Panc1 (cell line): ENCODE measurements around the gene MYRF. TPM values are rescaled to one million over a fixed set of nuclear protein-coding genes. Genes with fewer than 3 reads are reported as not detected.

Experiments
- ATAC-seq: fragments of 200-7000 bp; cut with Tn5 transposase; 2 replicates; pipeline ENCODE4 v1.9.1; 2020; ENCODE audit warnings: mild to moderate bottlenecking, moderate library complexity
- BruUV-seq: library from RNA; stranded (reverse); fragments of 400-500 nt; replicated peaks from 2 replicates; lab custom pipeline; 2021; lab: Mats Ljungman, UMichigan
- CTCF ChIA-PET: fragments of 300-600 bp; sonication (Branson Sonifier 250); formaldehyde crosslinking; loops from one replicate; lab custom pipeline; 2022; ENCODE audit warnings: antibody characterized with exemption; lab: Charles Lee
- POLR2A ChIA-PET: fragments of 300-600 bp; sonication (Branson Sonifier 250); formaldehyde crosslinking; loops from one replicate; lab custom pipeline; 2022; ENCODE audit warnings: antibody characterized with exemption; lab: Charles Lee
- DNase-seq: peaks from one replicate; pipeline ENCODE4 v3.0.0-alpha.2; 2010; ENCODE audit warnings: low read depth, low spot score
- H3K27ac ChIP-seq: 2 replicates; pipeline ENCODE4 v1.5.1; 2011; ENCODE audit warnings: mild to moderate bottlenecking, low read length, inconsistent platforms
- H3K27me3 ChIP-seq: fragments of 200-500 bp; sonication (Bioruptor generic); 2 replicates; pipeline ENCODE4 v1.6.0; 2014; ENCODE audit warnings: low read length, inconsistent platforms; ENCODE audit not compliant: control insufficient read depth, insufficient read depth
- H3K36me3 ChIP-seq: fragments of 200-500 bp; sonication (Bioruptor generic); 2 replicates; pipeline ENCODE4 v1.5.1; 2014; ENCODE audit warnings: inconsistent platforms, mild to moderate bottlenecking, low read length, moderate library complexity; ENCODE audit not compliant: control insufficient read depth, insufficient read depth
- H3K4me1 ChIP-seq: 2 replicates; pipeline ENCODE4 v1.5.1; 2011; ENCODE audit warnings: inconsistent platforms, mild to moderate bottlenecking, low read length, moderate library complexity; ENCODE audit not compliant: control insufficient read depth, insufficient read depth
- H3K4me3 ChIP-seq, 2 experiments: 2 replicates each; pipeline ENCODE4 v1.5.1; 2011 to 2012; ENCODE audit warnings: low read depth in 2 of 2, low read length in 2 of 2, mild to moderate bottlenecking in 2 of 2, inconsistent platforms in 1 of 2, moderate library complexity in 1 of 2
- H3K9me3 ChIP-seq: fragments of 200-500 bp; sonication (Bioruptor generic); 2 replicates; pipeline ENCODE4 v1.5.1; 2014; ENCODE audit warnings: low read depth, mild to moderate bottlenecking, inconsistent platforms, low read length, moderate library complexity; ENCODE audit not compliant: control insufficient read depth, insufficient read depth
- CTCF ChIP-seq: fragments of 450-650 bp; IDR thresholded peaks from 2 replicates; pipeline ENCODE4 v1.5.1; 2017; ENCODE audit warnings: mild to moderate bottlenecking
- POLR2AphosphoS5 ChIP-seq: IDR thresholded peaks from 2 replicates; pipeline ENCODE4 v1.6.1; 2012; ENCODE audit warnings: mild to moderate bottlenecking, low read depth, low read length, moderate library complexity
- REST ChIP-seq, 2 experiments: IDR thresholded peaks; 2 replicates each; pipeline ENCODE4 v1.6.1; 2011 to 2012; ENCODE audit warnings: low read depth in 2 of 2, control low read depth in 1 of 2, low read length in 1 of 2, mild to moderate bottlenecking in 1 of 2, moderate library complexity in 1 of 2; ENCODE audit not compliant: insufficient read depth in 1 of 2
- SIN3A ChIP-seq: IDR thresholded peaks from 2 replicates; pipeline ENCODE4 v1.6.1; 2012; ENCODE audit warnings: low read depth, mild to moderate bottlenecking, low read length, moderate library complexity, borderline replicate concordance; ENCODE audit not compliant: insufficient read depth
- TCF7L2 ChIP-seq: IDR thresholded peaks from 2 replicates; pipeline ENCODE4 v1.6.1; 2011; ENCODE audit warnings: mild to moderate bottlenecking, low read depth, low read length, inconsistent platforms
- in situ Hi-C: cut with HindIII; loops from 2 replicates; pipeline ENCODE4 v1.10.0; 2016; ENCODE audit warnings: low sequenced_read_pairs, low pct_unique_long_range_greater_than_20kb
- intact Hi-C: fragments of 100-400 bp; cut with micrococcal nuclease; formaldehyde crosslinking; loops from one replicate; pipeline ENCODE4 v1.10.0; 2022; ENCODE audit not compliant: unreplicated experiment
- total RNA-seq: library from RNA; stranded (reverse); gene quantifications from one replicate; pipeline ENCODE4 v1.2.1, GENCODE V29; 2021; ENCODE audit not compliant: unreplicated experiment

MYRF gene
- total RNA-seq, 1 experiment from 2014 or later: 2.8 TPM

- ATAC-seq (no peak), DNase-seq (no peak)
- TF ChIP-seq POLR2AphosphoS5: no peak
- TF ChIP-seq CTCF: no peak
- no peak for TF ChIP-seq REST (IDR thresholded peaks at IDR 0.05; ENCODE audit: insufficient read depth in 1 of 2, low read depth in 2 of 2, low read length in 1 of 2)
- no peak for TF ChIP-seq SIN3A
- no peak for TF ChIP-seq TCF7L2
- in situ Hi-C loops: no loop called here
- Histone ChIP-seq H3K4me1 (peaks cover 7% of the 10 kb centered on the region), H3K36me3 (no peaks in the 10 kb centered on the region), H3K9me3 (no peaks in the 10 kb centered on the region), H3K27ac (no peak overlapping the region; the same call in 1 of the 2 replicates), H3K4me3 (no peak overlapping the region), H3K27me3 (no peaks in the 10 kb centered on the region)
- ChIA-PET CTCF (interaction anchor here (0.7 kb wide), 1 partner anchor 8 kb away, joined by 3 read pairs; no protein-coding TSS in a partner anchor), POLR2A (no interaction called here)
- BruUV-seq: no TSS peak
- intact Hi-C loops: no loop called here
These were observed 13.3 kb downstream of the MYRF start for GRCh38 chr11:61765550-61766253.

- CTCF ChIA-PET: interaction anchor here (0.7 kb wide), 1 partner anchor 9 kb away, joined by 3 read pairs; no protein-coding TSS in a partner anchor
- H3K9me3 ChIP-seq: no peaks in the 10 kb centered on the region
- H3K4me1 ChIP-seq: peaks cover 7% of the 10 kb centered on the region
- BruUV-seq: no TSS peak
- intact Hi-C loops (no loop called here), in situ Hi-C loops (no loop called here)
- POLR2A ChIA-PET: no interaction called here
- no peak overlapping the region; the same call in 1 of the 2 replicates for H3K27ac ChIP-seq
- DNase-seq: no peak
- ATAC-seq: 0 out of 2 replicates have a peak, but pooled peaks have one; percentile 25
- no peaks in the 10 kb centered on the region for H3K27me3 ChIP-seq
- H3K36me3 ChIP-seq: no peaks in the 10 kb centered on the region
- no peak overlapping the region for H3K4me3 ChIP-seq
- TF ChIP-seq POLR2AphosphoS5: no peak
- no peak for TF ChIP-seq CTCF
- TF ChIP-seq TCF7L2: no peak
- no peak for TF ChIP-seq SIN3A
- TF ChIP-seq REST (IDR thresholded peaks at IDR 0.05; ENCODE audit: insufficient read depth in 1 of 2, low read depth in 2 of 2, low read length in 1 of 2): no peak
These were observed 14.0 kb downstream of the MYRF start for GRCh38 chr11:61766353-61766841.
